HG03139 (cell line): ENCODE measurements around the gene GAS6.
"Not testable (repeated sequence)": the region's sequence is repeated elsewhere in the genome, so short reads cannot be mapped to it uniquely, and the experiment has no call there.

Experiments
- ATAC-seq: cut with Tn5 transposase; IDR thresholded peaks from one replicate; pipeline ENCODE4 v1.9.1; 2021; ENCODE audit not compliant: unreplicated experiment

Gene GAS6

GRCh38 chr13:113842336-113843062 lies 21.4 kb downstream of the GAS6 start:
- ATAC-seq = no peak

- ATAC-seq = no peak
Observed at GRCh38 chr13:113841353-113841650, 22.6 kb downstream of the GAS6 start.

DNA sequence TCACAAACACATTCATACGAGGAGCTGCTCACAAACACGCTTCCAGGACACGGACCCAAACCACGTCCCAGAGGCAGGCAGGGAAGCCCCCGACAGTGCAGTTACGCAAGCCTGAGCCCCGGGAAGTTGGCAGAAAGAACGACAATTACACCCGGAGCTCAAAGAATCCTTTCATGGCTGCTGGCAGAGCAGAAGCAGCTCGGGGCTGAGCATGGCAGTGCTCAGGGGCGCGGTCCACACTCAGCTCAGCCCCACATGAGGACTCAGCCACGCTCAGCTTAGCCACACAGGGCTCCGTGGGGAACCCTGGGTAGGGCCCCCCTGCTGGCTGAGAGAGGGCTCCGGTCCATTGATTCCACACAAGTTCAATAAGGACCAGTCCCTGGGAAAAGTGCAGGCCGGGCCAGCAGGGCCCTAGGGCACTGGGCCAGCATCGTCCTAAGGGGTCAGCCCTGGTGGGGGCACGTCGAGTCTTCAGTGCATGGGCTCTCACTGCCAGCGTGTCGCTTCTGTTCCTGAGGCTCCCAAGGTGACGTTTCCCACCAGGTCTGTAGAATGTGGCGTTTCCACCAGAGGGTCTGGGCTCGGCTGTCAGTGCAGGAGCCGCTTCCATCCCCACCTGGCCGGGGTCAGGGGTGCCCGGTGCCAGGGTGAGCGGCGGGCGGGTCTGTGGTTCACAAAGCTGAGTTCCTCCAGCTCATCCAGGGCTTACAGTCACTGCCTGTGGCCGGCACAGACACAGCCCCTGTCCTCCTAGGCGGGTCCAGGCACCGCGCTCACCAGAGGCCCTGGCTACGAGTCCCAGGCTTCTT lies 23.1 kb downstream of the GAS6 start:
- no peak for ATAC-seq

DNA sequence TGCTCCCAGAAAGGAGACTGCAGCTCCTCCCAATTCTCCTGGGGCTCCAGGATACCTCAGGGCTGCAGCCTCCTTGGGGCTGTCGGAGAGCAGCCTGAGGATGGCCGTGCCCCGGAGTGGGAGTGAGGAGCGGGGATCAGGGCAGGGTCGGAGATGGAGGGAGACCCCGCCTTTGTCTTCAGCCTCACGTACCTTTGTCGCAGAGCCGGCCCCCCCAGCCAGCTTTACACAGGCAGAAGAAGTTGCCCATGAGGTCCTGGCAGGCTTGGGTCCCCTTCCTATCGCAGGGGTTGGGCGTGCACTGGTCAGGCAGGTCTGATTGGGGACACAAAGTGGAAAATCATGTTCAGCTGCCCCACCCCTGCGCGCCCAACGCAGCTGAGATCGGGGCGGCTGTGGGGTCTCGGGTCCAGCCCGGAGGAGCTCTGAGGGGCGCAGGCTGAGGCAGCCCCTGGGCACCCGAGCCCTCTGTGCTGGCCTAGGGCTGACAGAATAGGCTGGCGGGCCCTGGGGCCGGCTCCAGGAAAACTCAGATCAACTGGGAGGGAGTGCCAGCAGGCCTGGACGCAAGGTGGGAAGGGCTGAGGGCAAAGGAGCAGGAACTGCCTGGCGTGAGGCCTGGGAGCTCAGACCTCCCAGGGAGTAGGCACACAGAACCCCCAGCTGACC lies 24.2 kb downstream of the GAS6 start:
- no peak for ATAC-seq

DNA sequence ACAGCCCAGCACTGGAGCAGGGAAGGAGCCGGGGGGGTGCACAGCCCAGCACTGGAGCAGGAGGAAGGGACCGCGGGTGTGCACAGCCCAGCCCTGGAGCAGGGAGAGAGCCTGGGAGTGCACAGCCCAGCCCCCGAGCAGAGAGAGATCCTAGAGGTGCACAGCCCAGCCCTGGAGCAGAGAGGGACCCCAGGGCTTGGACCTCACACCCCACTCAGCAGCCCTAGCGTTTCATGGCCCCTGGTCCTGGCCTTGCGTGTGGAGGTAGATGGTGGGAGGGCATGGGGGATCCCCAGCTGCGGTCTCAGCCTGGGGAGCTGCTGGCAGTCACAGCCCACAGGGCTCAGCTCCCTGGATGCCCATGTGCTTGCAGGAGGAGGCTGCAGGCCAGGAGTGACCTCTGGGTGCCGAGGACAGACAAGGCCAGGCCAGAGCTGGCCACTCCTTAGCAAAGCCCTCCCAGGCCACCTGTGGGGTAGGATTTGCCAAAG lies 25.1 kb downstream of the GAS6 start:
- no peak for ATAC-seq

DNA sequence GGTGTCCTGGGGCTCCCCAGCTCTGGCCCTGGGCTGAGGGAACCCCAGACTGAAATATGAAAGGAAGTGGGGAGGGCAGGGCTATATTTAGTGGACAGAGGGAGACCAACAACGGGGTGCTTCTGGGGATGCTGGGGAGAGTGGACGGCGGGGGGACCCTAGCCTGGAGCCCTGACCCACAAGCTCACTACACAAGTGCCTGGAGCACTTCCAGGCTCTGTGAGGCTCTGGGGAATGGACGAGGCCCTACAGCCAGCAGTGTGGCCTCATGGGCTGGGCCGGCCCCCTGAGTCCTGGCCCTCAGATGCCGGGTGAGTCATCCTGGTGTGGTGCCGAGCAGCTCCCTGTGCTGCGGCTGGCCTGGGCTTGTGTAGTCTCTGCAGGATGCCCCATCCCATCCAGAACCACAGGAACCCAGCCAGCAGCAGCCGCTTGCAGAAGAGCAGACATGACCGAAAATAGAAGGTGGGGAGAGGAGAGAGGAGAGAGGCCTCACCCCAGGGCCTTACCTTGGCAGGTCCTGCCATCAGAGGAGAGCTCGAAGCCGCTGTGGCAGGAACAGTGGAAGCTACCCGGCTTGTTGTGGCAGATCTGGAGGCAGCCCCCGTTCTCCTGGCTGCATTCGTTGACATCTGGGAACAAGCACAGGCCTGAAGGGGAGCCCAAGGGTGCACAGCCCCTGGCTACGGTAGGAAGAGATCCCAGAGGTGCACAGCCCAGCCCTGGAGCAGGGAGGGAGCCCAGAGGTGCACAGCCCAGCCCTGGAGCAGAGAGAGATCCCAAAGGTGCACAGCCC lies 26.1 kb downstream of the GAS6 start:
- ATAC-seq = no peak

GRCh38 chr13:113836768-113837559 lies 26.9 kb downstream of the GAS6 start:
- ATAC-seq = no peak

DNA sequence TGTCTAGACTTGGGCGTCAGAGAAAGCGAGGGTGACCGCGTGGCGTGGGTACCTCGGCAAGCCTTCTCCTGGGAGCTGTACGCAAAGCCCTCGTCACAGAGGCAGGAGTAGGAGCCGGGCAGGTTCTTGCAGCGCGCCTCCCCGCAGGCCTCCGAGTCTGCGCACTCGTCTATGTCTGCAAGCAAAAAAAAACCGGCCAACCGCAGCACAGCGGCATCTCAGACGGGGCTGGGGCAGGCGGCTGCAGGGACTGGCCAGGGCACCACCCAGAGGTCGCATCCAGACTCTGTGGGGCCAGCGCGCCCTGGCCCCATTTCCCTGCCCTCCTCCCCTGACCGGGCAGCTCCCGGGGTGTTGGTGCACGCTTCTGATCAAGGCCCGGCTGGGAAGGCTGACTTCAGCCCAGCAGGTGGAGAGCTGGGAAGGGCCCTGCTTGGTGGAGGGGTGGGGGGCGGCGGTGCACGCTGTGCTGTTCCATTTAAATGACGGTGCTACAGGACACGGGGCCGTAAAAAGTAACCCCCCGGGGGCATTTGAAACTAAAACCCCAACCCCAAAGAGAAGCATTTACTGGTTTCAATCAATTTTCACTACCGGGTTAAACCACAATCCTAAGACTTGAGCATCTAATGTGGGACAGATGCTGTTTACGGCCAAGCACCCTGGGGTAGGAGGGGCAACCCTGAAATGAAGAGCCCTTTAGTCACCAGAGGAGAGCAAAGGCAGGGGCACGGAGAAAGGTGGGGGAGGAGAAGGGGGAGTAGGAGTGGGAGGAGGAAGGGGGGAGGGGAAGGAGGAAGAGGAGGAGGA lies 28.2 kb downstream of the GAS6 start:
- ATAC-seq = no peak

- no peak for ATAC-seq
Observed at GRCh38 chr13:113834496-113835200, 29.2 kb downstream of the GAS6 start.

- not testable (repeated sequence) for ATAC-seq
Observed at GRCh38 chr13:113834006-113834405, 29.9 kb downstream of the GAS6 start.

- no peak for ATAC-seq
Observed at GRCh38 chr13:113833111-113833830, 30.6 kb downstream of the GAS6 start.

DNA sequence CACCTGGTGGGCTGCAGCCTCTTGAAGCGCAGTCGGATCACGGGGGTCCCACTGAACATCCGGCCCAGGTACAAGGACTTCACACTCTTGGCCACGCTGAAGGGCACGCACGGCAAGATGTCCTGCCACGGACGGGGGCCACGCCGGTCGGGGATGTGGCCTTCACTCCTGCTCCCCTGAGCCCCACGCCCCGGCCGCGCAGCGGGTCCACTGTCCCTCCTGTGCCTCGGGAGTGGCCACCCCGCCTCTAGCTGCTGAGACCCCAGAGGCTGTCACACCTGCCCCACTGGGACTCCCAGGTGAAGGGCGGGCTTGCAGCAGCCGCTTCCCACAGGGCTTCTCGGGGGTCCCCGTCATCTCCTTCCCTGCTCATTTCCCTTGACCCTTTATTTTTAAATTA lies 31.2 kb downstream of the GAS6 start:
- no peak for ATAC-seq

GRCh38 chr13:113832205-113832604 lies 31.7 kb downstream of the GAS6 start:
- no peak for ATAC-seq

DNA sequence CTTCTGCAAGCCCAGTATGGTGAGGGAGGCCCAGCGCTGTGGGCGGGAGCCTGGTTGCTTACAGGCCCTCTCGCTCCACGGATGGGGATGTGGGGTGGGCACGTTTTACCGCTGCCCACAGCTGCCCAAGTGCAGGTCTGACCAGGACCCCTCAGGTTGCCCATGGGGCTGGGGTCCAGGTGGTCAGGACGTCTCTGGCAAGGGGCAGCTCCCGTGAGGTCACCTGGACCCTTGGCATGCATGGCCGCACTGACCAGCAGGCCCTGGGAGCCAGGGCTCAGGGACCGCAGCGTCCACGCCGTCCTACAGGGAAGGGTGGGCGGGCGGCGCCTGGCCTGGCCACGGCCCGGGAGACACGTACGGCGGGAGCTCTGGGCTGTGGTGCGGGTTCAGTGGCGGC lies 32.8 kb downstream of the GAS6 start:
- no peak for ATAC-seq

DNA sequence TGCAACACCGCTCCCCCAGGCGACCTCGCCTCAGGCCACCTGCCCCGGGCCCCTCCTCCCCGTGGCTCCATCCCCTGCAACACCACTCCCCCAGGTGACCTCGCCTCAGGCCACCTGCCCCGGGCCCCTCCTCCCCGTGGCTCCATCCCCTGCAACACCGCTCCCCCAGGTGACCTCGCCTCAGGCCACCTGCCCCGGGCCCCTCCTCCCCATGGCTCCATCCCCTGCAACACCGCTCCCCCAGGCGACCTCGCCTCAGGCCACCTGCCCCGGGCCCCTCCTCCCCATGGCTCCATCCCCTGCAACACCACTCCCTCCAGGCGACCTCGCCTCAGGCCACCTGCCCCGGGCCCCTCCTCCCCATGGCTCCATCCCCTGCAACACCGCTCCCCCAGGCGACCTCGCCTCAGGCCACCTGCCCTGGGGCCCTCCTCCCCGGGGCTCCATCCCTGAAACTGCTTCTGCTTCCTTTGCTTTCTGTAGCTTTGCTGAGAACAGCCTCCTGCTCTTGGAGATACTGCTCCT lies 33.4 kb downstream of the GAS6 start:
- ATAC-seq = not testable (repeated sequence)

GRCh38 chr13:113828282-113828825 lies 35.5 kb downstream of the GAS6 start:
- ATAC-seq = no peak

- ATAC-seq = no peak
Observed at GRCh38 chr13:113827021-113827420, 36.9 kb downstream of the GAS6 start.

GRCh38 chr13:113826446-113826845 lies 37.4 kb downstream of the GAS6 start:
- not testable (repeated sequence) for ATAC-seq
